ENCODE results near the gene MED15.

The MED15 gene

DNA sequence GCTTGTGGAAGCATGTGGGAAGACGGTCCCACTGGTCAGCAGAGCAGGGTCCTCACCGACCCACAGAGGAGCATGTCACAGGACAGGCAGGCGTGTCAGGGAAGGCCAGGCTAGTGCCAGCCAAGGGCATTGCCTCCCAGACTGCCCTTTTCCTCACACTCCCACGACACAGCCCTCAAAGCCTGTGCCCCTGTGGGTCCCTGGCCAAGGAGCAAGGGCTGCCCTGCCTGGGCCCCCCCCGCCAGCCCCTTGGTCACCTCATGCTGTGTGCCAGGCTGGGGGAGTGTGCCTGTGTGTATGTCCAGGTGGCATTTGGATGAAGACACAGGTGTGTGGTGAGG, 74.7 kb downstream of the MED15 start:
- TF ChIP-seq, protein P1, sequence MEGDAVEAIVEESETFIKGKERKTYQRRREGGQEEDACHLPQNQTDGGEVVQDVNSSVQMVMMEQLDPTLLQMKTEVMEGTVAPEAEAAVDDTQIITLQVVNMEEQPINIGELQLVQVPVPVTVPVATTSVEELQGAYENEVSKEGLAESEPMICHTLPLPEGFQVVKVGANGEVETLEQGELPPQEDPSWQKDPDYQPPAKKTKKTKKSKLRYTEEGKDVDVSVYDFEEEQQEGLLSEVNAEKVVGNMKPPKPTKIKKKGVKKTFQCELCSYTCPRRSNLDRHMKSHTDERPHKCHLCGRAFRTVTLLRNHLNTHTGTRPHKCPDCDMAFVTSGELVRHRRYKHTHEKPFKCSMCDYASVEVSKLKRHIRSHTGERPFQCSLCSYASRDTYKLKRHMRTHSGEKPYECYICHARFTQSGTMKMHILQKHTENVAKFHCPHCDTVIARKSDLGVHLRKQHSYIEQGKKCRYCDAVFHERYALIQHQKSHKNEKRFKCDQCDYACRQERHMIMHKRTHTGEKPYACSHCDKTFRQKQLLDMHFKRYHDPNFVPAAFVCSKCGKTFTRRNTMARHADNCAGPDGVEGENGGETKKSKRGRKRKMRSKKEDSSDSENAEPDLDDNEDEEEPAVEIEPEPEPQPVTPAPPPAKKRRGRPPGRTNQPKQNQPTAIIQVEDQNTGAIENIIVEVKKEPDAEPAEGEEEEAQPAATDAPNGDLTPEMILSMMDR (IDR thresholded peaks at IDR 0.05; ENCODE audit: control extremely low read depth, extremely low read depth, low read depth, missing control alignments): no peak
- DNase-seq (ENCODE audit: extremely low spot score): no peak
- ChIA-PET CTCF (interaction anchor here (0.9 kb wide), 1 partner anchor 28 kb away, joined by 3 read pairs; no protein-coding TSS in a partner anchor), POLR2A (no interaction called here)

DNA sequence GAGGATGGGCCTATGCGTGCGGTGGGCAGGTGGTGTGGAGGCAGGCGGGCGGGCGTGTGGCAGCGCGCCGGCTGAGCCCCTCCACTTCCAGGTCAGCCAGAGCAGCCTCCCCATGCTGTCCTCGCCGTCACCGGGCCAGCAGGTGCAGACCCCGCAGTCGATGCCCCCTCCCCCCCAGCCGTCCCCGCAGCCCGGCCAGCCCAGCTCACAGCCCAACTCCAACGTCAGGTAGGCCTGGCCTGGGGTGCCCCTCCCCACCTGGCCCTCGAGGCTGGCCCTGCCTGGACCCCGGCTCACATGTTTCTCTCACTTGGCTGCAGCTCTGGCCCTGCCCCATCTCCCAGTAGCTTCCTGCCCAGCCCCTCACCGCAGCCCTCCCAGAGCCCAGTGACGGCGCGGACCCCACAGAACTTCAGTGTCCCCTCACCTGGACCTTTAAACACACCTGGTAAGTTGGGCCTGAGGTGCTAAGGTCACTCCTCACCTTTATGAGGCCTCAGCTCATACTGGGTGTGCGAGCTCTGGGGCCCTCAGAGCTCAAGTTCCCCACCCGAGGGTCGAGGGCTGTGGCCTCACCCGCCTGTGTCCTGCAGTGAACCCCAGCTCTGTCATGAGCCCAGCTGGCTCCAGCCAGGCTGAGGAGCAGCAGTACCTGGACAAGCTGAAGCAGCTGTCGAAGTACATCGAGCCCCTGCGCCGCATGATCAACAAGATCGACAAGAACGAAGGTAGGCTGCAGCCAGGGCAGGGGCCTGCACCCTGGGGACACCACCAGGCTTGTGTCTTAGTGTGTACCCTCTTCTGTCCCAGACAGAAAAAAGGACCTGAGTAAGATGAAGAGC, 75.3 kb downstream of the MED15 start:
- ChIA-PET CTCF (interaction anchor here (0.9 to 1.1 kb wide), 3 partner anchors 11 to 27 kb away, joined by 3 to 4 read pairs (median 3); no protein-coding TSS in a partner anchor), POLR2A (no interaction called here)
- TF ChIP-seq, protein P1 (IDR thresholded peaks at IDR 0.05; ENCODE audit: control extremely low read depth, extremely low read depth, low read depth, missing control alignments): no peak
- DNase-seq (ENCODE audit: extremely low spot score): no peak

DNA sequence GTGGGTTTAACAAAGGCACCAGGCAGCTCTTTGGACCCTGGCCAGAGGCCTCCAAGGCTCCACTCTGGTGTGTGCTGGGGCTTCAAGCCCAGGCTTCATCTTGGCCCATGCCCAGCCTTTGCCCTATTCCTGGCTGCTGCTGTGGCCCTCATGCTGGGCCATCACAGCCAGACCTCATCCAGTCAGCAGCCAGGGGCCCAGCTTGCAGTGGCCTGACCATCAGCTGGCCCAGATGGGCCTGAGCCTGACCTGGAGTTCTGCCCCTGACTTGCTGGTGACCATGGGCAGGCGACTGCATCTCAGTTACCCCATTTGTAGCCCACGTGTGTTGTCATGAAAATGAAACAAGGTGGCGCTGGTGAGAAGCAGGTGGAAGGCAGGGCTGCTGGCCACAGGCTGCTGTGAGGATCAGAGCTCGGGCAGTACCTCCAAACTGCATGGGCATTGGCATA, 76.1 kb downstream of the MED15 start:
- TF ChIP-seq, protein P1 (IDR thresholded peaks at IDR 0.05; ENCODE audit: control extremely low read depth, extremely low read depth, low read depth, missing control alignments): no peak
- no peak for DNase-seq (ENCODE audit: extremely low spot score)
- ChIA-PET CTCF (interaction anchor here (1.0 to 1.1 kb wide), 2 partner anchors 11 to 18 kb away, joined by 3 to 4 read pairs; no protein-coding TSS in a partner anchor), POLR2A (no interaction called here)

DNA sequence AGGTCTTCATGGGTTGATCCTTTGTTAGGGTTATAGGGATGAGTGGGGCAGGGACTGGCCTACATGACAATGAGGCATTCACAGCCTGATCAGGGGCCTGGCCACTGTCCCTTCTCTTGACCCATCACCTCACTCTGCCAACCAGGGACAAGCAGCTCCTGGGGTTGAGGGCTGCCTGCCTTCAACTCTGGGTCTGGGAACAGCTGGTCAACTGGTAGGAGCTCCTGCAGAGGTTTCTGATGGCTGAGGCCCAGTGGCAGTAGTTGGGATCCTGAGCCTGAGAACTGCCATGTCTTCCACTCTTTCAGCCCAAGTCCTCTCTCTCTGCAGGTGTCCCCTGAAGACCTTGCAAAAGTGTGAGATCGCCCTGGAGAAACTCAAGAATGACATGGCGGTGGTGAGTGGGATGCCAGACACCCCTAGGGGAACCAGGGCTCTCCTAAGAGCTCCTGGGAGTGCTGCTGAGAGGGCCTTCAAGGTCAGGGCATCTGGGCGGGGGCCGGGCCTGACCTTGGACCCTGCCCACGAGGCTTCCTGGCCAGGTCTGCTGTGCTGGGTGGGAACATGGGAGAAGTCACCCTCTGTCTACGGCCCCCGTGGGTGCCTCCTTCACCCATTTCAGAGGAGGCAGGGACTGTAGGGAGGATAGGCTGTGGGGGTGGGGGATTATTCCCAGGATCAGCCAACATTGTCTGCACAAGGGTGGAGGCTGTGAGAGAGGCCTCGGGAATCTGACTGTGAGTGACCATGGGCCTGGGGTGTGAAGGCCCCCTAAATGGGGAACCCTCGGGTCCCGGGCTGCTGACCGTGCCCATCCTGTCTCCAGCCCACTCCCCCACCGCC, 76.8 kb downstream of the MED15 start:
- TF ChIP-seq, protein P1 (IDR thresholded peaks at IDR 0.05; ENCODE audit: control extremely low read depth, extremely low read depth, low read depth, missing control alignments): no peak
- ChIA-PET POLR2A (no interaction called here), CTCF (no interaction called here)
- DNase-seq (ENCODE audit: extremely low spot score): no peak

DNA sequence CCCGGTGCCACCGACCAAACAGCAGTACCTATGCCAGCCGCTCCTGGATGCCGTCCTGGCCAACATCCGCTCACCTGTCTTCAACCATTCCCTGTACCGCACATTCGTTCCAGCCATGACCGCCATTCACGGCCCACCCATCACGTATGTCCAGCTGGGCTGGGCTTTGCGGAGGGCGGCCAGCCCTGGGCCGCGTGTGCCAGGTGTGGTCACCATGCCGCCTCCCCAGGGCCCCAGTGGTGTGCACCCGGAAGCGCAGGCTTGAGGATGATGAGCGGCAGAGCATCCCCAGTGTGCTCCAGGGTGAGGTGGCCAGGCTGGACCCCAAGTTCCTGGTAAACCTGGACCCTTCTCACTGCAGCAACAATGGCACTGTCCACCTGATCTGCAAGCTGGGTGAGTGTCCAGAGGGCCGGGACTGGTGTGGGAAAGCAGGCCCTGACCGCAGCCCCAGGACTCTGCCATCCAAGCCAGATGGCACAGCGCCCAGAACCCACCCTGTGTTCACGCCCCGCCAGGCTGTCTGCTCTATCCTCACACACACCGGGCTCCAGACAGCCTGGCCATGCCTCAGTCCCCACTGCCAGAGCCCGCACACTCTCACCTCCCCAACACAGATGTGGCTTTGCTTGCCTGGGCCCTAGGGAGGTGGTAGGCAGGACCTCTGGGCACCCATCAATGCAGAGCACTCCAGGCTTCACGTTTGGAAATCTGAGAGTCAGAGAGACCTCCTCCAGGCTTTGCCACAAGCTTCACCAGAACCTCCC, 77.6 kb downstream of the MED15 start:
- TF ChIP-seq, protein P1 (IDR thresholded peaks at IDR 0.05; ENCODE audit: control extremely low read depth, extremely low read depth, low read depth, missing control alignments): no peak
- POLR2A ChIA-PET: no interaction called here

More for the DNA sequence above, 77.6 kb downstream of the MED15 start:
- DNase-seq (ENCODE audit: extremely low spot score): no peak
- CTCF ChIA-PET: interaction anchor here (1.0 to 1.1 kb wide), 3 partner anchors 11 to 20 kb away, joined by 3 to 4 read pairs (median 4); no protein-coding TSS in a partner anchor

Data from GM10248 (cell line).